Measurements from ENCODE around the gene FEM1A. TPM values are rescaled to one million over a fixed set of nuclear protein-coding genes. Genes with fewer than 3 reads are reported as not detected.

FEM1A gene
- total and polyA plus RNA-seq, 9 of the 15 experiments (the other 6 are each of a cell fraction or from before 2014, with no cell fraction given), result 0.08 to 19.0 (median 6.8) TPM

GRCh38 chr19:4781801-4782200 lies 9.7 kb upstream of the FEM1A start:
- 0% methylated on average over 3 of the region's 3 CpGs for WGBS (ENCODE audit: insufficient coverage, low coverage, missing lambda C conversion rate)
- no peak overlapping the region for H3K27ac ChIP-seq (ENCODE audit: extremely low read depth, low read depth, low read length)
- no peak for TF ChIP-seq VEZF1 (CRISPR knock-in tag; IDR thresholded peaks at IDR 0.05)
- TF ChIP-seq, protein P1, sequence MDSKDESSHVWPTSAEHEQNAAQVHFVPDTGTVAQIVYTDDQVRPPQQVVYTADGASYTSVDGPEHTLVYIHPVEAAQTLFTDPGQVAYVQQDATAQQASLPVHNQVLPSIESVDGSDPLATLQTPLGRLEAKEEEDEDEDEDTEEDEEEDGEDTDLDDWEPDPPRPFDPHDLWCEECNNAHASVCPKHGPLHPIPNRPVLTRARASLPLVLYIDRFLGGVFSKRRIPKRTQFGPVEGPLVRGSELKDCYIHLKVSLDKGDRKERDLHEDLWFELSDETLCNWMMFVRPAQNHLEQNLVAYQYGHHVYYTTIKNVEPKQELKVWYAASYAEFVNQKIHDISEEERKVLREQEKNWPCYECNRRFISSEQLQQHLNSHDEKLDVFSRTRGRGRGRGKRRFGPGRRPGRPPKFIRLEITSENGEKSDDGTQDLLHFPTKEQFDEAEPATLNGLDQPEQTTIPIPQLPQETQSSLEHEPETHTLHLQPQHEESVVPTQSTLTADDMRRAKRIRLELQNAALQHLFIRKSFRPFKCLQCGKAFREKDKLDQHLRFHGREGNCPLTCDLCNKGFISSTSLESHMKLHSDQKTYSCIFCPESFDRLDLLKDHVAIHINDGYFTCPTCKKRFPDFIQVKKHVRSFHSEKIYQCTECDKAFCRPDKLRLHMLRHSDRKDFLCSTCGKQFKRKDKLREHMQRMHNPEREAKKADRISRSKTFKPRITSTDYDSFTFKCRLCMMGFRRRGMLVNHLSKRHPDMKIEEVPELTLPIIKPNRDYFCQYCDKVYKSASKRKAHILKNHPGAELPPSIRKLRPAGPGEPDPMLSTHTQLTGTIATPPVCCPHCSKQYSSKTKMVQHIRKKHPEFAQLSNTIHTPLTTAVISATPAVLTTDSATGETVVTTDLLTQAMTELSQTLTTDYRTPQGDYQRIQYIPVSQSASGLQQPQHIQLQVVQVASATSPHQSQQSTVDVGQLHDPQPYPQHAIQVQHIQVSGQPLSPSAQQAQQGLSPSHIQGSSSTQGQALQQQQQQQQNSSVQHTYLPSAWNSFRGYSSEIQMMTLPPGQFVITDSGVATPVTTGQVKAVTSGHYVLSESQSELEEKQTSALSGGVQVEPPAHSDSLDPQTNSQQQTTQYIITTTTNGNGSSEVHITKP (IDR thresholded peaks at IDR 0.05; ENCODE audit: partially characterized antibody), result no peak
- TF ChIP-seq HINFP (tag; conservative IDR thresholded peaks at IDR 0.05; ENCODE audit: low read depth), result no peak
- peaks cover 14 to 50% of the 10 kb centered on the region in 2 experiments for H3K27me3 ChIP-seq (ENCODE audit: control insufficient read depth in 2 of 2, insufficient read depth in 2 of 2, low read length in 2 of 2)
- H3K9me3 ChIP-seq (replicated peaks; ENCODE audit: control insufficient read depth, insufficient read depth, low read depth, low read length), result peaks cover 3% of the 10 kb centered on the region; the same call in 1 of the 2 replicates
- no peak overlapping the region for H3K4me2 ChIP-seq (ENCODE audit: insufficient read depth, low read length)
- no peak for FAIRE-seq
- ATAC-seq, result no peak
- intact Hi-C loops (cut with micrococcal nuclease), result no loop called here
- no peak overlapping the region for H3K4me3 ChIP-seq
- DNase-seq (ENCODE audit: extremely low read depth in 1 of 4, low spot score in 3 of 4), result no peak
- H3K36me3 ChIP-seq (ENCODE audit: control insufficient read depth, insufficient read depth, low read length), result no peaks in the 10 kb centered on the region
- CTCF ChIA-PET (ENCODE audit: low intra/inter-chr PET ratio), result no interaction called here
- no peak overlapping the region for H3K9ac ChIP-seq (ENCODE audit: insufficient read depth in 1 of 2, low read depth in 2 of 2, low read length in 2 of 2)
- no peaks in the 10 kb centered on the region for H3K9me1 ChIP-seq (ENCODE audit: control insufficient read depth, insufficient read depth, low read length)
- no peaks in the 10 kb centered on the region for H3K79me2 ChIP-seq (ENCODE audit: control insufficient read depth, insufficient read depth, low read length)
- no peaks in the 10 kb centered on the region for H4K20me1 ChIP-seq (replicated peaks; ENCODE audit: control insufficient read depth, insufficient read depth, low read length)
- in situ Hi-C loops (cut with MboI), result no loop called here
- H3K4me1 ChIP-seq (replicated peaks in 1 of 2; ENCODE audit: control insufficient read depth in 2 of 2, insufficient read depth in 2 of 2, low read length in 2 of 2), result peaks cover 0 to 9% of the 10 kb centered on the region in 2 experiments; a peak in 2 of 5 replicates
- no peak overlapping the region for H2AFZ ChIP-seq (ENCODE audit: low read depth, low read length)
- no TSS peak for BruUV-seq (replicated peaks)
- POLR2A ChIA-PET, result interaction anchor here (0.9 kb wide), 1 partner anchor 17 kb away, joined by 3 read pairs; no protein-coding TSS in a partner anchor
